GM10266 (cell line): ENCODE measurements around the gene CNTFR.

Experiments used
- DNase-seq: peaks from one replicate; pipeline ENCODE4 v3.0.0; 2012; ENCODE audit errors: extremely low spot score
- TF ChIP-seq, protein P1 (sequence below): IDR thresholded peaks from 2 replicates; pipeline ENCODE4 v1.5.1; 2012; ENCODE audit warnings: mild to moderate bottlenecking, low read depth; ENCODE audit not compliant: control insufficient read depth, insufficient read depth; ENCODE audit errors: missing control alignments

Gene CNTFR

DNA sequence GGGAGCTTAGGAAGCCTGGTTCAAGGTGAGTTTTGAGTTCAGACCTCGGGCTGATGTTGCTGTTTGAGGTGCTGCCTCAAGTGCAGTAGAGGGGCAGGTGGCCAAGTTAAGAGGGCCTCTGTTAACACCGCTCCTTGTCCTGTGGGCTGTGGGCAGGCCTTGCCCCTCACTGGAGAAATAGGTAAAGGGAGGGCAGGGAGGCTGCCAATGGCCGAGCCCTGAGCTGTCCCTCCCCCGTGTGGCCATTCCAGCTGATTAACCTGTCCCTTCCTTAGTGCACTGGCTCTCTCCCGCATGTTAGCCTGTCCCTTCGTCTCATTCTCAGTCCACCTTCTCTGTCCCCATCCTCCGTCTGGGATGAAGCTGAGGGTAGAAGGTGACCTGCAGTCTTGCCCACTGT is 21.4 kb downstream of the CNTFR start:
- TF ChIP-seq, protein P1, sequence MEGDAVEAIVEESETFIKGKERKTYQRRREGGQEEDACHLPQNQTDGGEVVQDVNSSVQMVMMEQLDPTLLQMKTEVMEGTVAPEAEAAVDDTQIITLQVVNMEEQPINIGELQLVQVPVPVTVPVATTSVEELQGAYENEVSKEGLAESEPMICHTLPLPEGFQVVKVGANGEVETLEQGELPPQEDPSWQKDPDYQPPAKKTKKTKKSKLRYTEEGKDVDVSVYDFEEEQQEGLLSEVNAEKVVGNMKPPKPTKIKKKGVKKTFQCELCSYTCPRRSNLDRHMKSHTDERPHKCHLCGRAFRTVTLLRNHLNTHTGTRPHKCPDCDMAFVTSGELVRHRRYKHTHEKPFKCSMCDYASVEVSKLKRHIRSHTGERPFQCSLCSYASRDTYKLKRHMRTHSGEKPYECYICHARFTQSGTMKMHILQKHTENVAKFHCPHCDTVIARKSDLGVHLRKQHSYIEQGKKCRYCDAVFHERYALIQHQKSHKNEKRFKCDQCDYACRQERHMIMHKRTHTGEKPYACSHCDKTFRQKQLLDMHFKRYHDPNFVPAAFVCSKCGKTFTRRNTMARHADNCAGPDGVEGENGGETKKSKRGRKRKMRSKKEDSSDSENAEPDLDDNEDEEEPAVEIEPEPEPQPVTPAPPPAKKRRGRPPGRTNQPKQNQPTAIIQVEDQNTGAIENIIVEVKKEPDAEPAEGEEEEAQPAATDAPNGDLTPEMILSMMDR: no peak
- no peak for DNase-seq

DNA sequence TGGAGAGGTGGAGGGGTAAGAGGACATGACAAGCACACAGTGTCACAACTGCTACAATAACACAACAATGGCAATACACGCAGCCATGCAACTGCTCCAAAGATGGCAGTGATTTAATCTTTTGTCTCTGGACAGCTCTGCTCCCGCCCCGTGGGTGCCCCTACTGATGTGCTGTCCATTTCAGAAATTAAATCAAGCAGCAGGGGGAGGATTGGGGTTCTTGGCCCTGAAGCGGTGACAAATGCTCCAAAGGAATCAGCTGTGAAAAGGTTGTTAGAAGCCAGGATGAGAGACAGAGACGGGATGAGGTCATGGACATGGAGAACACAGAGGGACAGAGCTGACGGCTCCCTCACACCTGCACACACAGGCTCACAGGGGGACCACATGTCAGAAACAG is 22.6 kb downstream of the CNTFR start:
- TF ChIP-seq, protein P1: no peak
- DNase-seq: no peak

DNA sequence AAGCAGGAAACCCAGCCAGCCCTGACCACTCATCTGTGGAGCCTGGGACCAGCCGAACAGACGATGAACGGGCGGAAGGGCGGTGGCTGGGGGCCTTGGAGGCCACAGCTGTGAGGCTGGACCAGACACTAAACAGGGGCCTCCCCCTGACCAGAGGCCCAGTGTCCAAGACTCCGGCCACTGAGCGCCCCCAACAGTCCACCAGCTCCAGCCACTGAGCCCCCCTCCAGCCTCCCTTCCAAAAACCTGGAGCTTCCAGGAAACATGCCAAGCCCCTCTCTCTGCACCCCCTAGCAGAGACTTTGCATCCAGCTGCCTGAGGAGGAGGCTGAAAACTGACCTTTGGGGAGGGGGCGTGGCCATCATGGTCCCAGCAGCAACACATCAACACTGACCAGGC is 23.2 kb downstream of the CNTFR start:
- DNase-seq: no peak
- TF ChIP-seq, protein P1: no peak

DNA sequence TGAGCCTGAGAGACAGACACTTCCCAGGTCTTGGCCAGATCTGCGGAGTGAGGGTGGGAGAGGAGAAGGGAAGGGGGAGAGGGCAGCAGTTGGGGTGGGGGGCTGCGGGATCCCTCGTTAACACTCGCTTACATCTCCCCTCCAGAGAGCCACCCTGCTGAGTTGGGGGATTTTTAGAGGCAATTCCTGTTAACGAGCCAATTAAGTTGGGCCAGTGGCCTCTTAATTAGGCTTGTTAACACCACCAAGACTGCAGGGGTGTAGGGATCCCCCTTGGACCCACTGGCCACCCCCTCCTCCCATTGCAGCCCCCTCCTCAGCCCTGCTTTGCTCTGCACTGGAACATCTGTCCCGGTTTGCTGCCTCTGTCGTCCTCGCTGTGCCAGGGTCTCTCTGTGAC is 23.7 kb downstream of the CNTFR start:
- DNase-seq: no peak

DNA sequence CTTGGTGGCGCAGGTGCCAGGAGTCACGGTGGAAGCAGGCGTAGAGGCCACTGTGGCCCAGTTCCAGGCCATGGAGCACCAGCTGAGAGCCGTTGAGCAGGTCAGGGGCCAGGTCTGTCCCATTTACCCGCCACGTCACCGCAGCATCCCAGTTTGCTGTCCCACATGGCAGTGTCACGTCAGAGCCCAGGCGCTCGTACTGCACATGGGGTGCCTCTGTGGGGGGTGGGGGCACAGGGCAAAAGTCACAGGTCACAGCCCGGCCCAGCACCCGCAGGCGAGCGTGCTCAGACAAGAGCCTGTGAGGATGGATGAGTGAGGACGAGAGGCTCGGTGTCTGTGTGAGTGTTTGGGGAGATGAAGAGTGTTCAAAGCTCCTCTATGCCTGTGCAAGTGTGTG is 24.9 kb downstream of the CNTFR start:
- TF ChIP-seq, protein P1: no peak
- DNase-seq: no peak

More for the DNA sequence above, 23.7 kb downstream of the CNTFR start:
- TF ChIP-seq, protein P1: no peak

DNA sequence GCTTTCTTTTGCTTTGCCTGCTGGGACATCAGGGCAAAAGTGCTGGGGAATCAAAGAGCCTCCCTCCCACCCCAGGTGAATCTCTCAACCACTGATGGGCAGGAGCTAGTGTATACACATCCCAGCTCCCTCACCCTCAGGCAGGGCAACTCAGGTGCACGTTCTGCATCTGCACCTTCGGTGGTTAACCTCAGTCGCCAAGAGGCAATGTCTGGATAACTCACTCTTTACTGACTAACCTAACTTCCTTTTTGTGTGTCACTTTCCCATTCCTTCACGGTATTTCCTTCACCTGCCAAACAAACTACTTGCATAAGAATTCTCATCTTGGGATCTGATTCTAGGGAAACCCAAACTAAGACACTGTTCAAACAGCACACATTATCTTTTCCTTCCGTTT is 26.3 kb downstream of the CNTFR start:
- DNase-seq: no peak
- TF ChIP-seq, protein P1: no peak

DNA sequence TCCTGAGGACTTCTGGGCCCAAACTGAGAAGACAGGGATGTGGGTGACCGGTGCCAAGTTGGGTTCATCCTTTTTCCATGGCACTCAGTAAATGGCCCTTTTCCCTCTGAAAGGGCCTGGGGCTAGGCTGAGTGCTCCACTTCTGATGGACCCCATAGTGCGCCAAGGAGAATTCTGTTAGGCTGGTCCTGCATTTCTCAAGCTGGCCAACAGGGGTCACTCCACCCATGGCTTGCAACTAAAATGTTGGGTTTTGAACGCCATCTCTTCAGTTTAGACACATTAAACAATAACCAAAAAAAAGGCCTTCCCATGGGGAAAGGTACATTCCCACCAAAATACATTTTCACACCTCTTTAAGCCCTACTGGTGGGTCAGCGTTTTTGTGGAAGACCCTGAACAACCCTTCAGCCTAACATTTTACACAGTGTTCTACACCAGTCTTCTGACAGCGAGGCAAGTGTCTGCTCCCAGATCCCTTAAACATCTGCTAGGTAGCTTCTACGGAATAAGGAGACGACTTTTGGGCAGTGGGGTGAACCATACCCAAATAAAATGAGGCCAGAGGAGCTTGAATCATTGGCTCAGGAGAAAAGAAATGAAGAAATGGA is 27.3 kb downstream of the CNTFR start:
- DNase-seq: no peak
- TF ChIP-seq, protein P1: peak; percentile 43
